Measurements from ENCODE around the gene NMRAL1. TPM values are rescaled to one million over a fixed set of nuclear protein-coding genes. Genes with fewer than 3 reads are reported as not detected.

NMRAL1 gene
- polyA plus RNA-seq, 1 donor from 2014 or later, result 6.3 TPM

GRCh38 chr16:4433228-4433627 lies 41.2 kb downstream of the NMRAL1 start:
- no peaks in the 10 kb centered on the region for H3K9me3 ChIP-seq (ENCODE audit: low read length)
- H3K4me2 ChIP-seq (ENCODE audit: low read length), result no peak overlapping the region
- H3F3A ChIP-seq (ENCODE audit: insufficient read depth, low read length, poor library complexity, severe bottlenecking), result no peaks in the 10 kb centered on the region
- no peaks in the 10 kb centered on the region for H3K27me3 ChIP-seq (ENCODE audit: insufficient read depth, low read depth, low read length)
- H4K20me1 ChIP-seq (ENCODE audit: insufficient read depth), result no peaks in the 10 kb centered on the region
- H2AFZ ChIP-seq (ENCODE audit: low read depth, low read length), result no peak overlapping the region
- H3K9me2 ChIP-seq (ENCODE audit: insufficient read depth, low read length), result no peaks in the 10 kb centered on the region
- no peaks in the 10 kb centered on the region for H3K36me3 ChIP-seq (ENCODE audit: insufficient read depth, low read length)
- H3K4me3 ChIP-seq (ENCODE audit: low read length), result no peak overlapping the region
- H3K9ac ChIP-seq (ENCODE audit: low read length), result no peak overlapping the region
- no peaks in the 10 kb centered on the region for H3K79me2 ChIP-seq (replicated peaks; ENCODE audit: insufficient read depth, low read length)
- no peak for TF ChIP-seq EZH2 (IDR thresholded peaks at IDR 0.05; ENCODE audit: borderline replicate concordance, insufficient read depth, low read length, poor library complexity, severe bottlenecking)
- no peak for TF ChIP-seq RAD21 (conservative IDR thresholded peaks at IDR 0.05)
- no peak for TF ChIP-seq SMC3 (conservative IDR thresholded peaks at IDR 0.05; ENCODE audit: poor library complexity)
- no peak for TF ChIP-seq REST (IDR thresholded peaks at IDR 0.05; ENCODE audit: borderline replicate concordance)
- TF ChIP-seq MXI1 (conservative IDR thresholded peaks at IDR 0.05; ENCODE audit: poor library complexity, severe bottlenecking), result no peak
- TF ChIP-seq EP300 (conservative IDR thresholded peaks at IDR 0.05; ENCODE audit: poor library complexity, severe bottlenecking), result no peak
- no peak for TF ChIP-seq TAF1 (IDR thresholded peaks at IDR 0.05; ENCODE audit: low read depth)
- no peak for TF ChIP-seq CTCF (IDR thresholded peaks at IDR 0.05; ENCODE audit: poor library complexity, severe bottlenecking)
- TF ChIP-seq POLR2AphosphoS5 (IDR thresholded peaks at IDR 0.05), result no peak
- H3K27ac ChIP-seq (ENCODE audit: low read length), result no peak overlapping the region

GRCh38 chr16:4431023-4431422 lies 43.4 kb downstream of the NMRAL1 start:
- H3F3A ChIP-seq (ENCODE audit: insufficient read depth, low read length, poor library complexity, severe bottlenecking), result no peaks in the 10 kb centered on the region
- no peak overlapping the region for H3K4me3 ChIP-seq (ENCODE audit: low read length)
- no peaks in the 10 kb centered on the region for H4K20me1 ChIP-seq (ENCODE audit: insufficient read depth)
- no peaks in the 10 kb centered on the region for H3K27me3 ChIP-seq (ENCODE audit: insufficient read depth, low read depth, low read length)
- no peak overlapping the region for H3K27ac ChIP-seq (ENCODE audit: low read length)
- H3K79me2 ChIP-seq (replicated peaks; ENCODE audit: insufficient read depth, low read length), result peaks cover 13% of the 10 kb centered on the region
- TF ChIP-seq TAF1 (IDR thresholded peaks at IDR 0.05; ENCODE audit: low read depth) (no peak), EP300 (conservative IDR thresholded peaks at IDR 0.05; ENCODE audit: poor library complexity, severe bottlenecking) (no peak), EZH2 (IDR thresholded peaks at IDR 0.05; ENCODE audit: borderline replicate concordance, insufficient read depth, low read length, poor library complexity, severe bottlenecking) (no peak), POLR2AphosphoS5 (IDR thresholded peaks at IDR 0.05) (no peak), REST (IDR thresholded peaks at IDR 0.05; ENCODE audit: borderline replicate concordance) (no peak)
- H3K4me2 ChIP-seq (ENCODE audit: low read length), result no peak overlapping the region
- no peak overlapping the region for H3K9ac ChIP-seq (ENCODE audit: low read length)
- H3K36me3 ChIP-seq (ENCODE audit: insufficient read depth, low read length), result no peaks in the 10 kb centered on the region
- H2AFZ ChIP-seq (ENCODE audit: low read depth, low read length), result no peak overlapping the region
- no peaks in the 10 kb centered on the region for H3K9me3 ChIP-seq (ENCODE audit: low read length)
- H3K9me2 ChIP-seq (ENCODE audit: insufficient read depth, low read length), result no peaks in the 10 kb centered on the region
